Measurements from ENCODE around the gene CACNA2D2. TPM values are rescaled to one million over a fixed set of nuclear protein-coding genes. Genes with fewer than 3 reads are reported as not detected.

Gene CACNA2D2
- total RNA-seq, 1 experiment from 2014 or later, result not detected

- H3K36me3 ChIP-seq (ENCODE audit: low read depth), result no peaks in the 10 kb centered on the region
- no peak overlapping the region for H3K4me3 ChIP-seq
- no peak overlapping the region for H3K27ac ChIP-seq
- no peaks in the 10 kb centered on the region for H4K20me1 ChIP-seq (ENCODE audit: insufficient read depth)
- ChIA-PET CTCF (no interaction called here), POLR2A (ENCODE audit: unreplicated experiment) (interaction anchor here (0.5 kb wide), 1 partner anchor 111 kb away, joined by 3 read pairs; no protein-coding TSS in a partner anchor)
- TF ChIP-seq EZH2 (IDR thresholded peaks at IDR 0.05; ENCODE audit: low read depth) (no peak), CTCF (conservative IDR thresholded peaks at IDR 0.05) (no peak)
- H3K4me1 ChIP-seq (replicated peaks; ENCODE audit: insufficient read depth), result no peaks in the 10 kb centered on the region
- no peaks in the 10 kb centered on the region for H3K79me2 ChIP-seq (ENCODE audit: low read depth)
- H3K4me2 ChIP-seq, result no peak overlapping the region
- H3F3A ChIP-seq (ENCODE audit: insufficient read depth, low read depth), result no peaks in the 10 kb centered on the region
- intact Hi-C loops (cut with micrococcal nuclease; ENCODE audit: unreplicated experiment), result no loop called here
- BruUV-seq (replicated peaks), result no TSS peak
- no peaks in the 10 kb centered on the region for H3K9me3 ChIP-seq (ENCODE audit: insufficient read depth, low read depth)
- no peaks in the 10 kb centered on the region for H3K9me2 ChIP-seq (ENCODE audit: insufficient read depth)
- DNase-seq, result no peak
- peaks cover 61% of the 10 kb centered on the region for H3K27me3 ChIP-seq (ENCODE audit: insufficient read depth, low read depth)
- no peak overlapping the region for H2AFZ ChIP-seq
These were observed 34.1 kb upstream of the CACNA2D2 start for GRCh38 chr3:50537421-50538129.

GRCh38 chr3:50536471-50537180, 33.2 kb upstream of the CACNA2D2 start:
- H3F3A ChIP-seq (ENCODE audit: insufficient read depth, low read depth), result no peaks in the 10 kb centered on the region
- no peak for DNase-seq
- ChIA-PET POLR2A (ENCODE audit: unreplicated experiment) (interaction anchor here (0.5 kb wide), 1 partner anchor 110 kb away, joined by 3 read pairs; no protein-coding TSS in a partner anchor), CTCF (no interaction called here)
- no peaks in the 10 kb centered on the region for H3K9me3 ChIP-seq (ENCODE audit: insufficient read depth, low read depth)
- peaks cover 68% of the 10 kb centered on the region for H3K27me3 ChIP-seq (ENCODE audit: insufficient read depth, low read depth)
- H2AFZ ChIP-seq, result no peak overlapping the region
- no peaks in the 10 kb centered on the region for H3K4me1 ChIP-seq (replicated peaks; ENCODE audit: insufficient read depth)
- no TSS peak for BruUV-seq (replicated peaks)
- no peak overlapping the region for H3K4me3 ChIP-seq
- TF ChIP-seq EZH2 (IDR thresholded peaks at IDR 0.05; ENCODE audit: low read depth), result no peak
- TF ChIP-seq CTCF (conservative IDR thresholded peaks at IDR 0.05), result no peak
- intact Hi-C loops (cut with micrococcal nuclease; ENCODE audit: unreplicated experiment), result no loop called here
- H4K20me1 ChIP-seq (ENCODE audit: insufficient read depth), result no peaks in the 10 kb centered on the region
- H3K4me2 ChIP-seq, result no peak overlapping the region
- H3K27ac ChIP-seq, result no peak overlapping the region
- no peaks in the 10 kb centered on the region for H3K36me3 ChIP-seq (ENCODE audit: low read depth)
- H3K9me2 ChIP-seq (ENCODE audit: insufficient read depth), result no peaks in the 10 kb centered on the region
- H3K79me2 ChIP-seq (ENCODE audit: low read depth), result no peaks in the 10 kb centered on the region

- H3K9me3 ChIP-seq (ENCODE audit: insufficient read depth, low read depth), result no peaks in the 10 kb centered on the region
- H3K79me2 ChIP-seq (ENCODE audit: low read depth), result no peaks in the 10 kb centered on the region
- no TSS peak for BruUV-seq (replicated peaks)
- no peak for DNase-seq
- no peak overlapping the region for H3K4me3 ChIP-seq
- H3K27me3 ChIP-seq (ENCODE audit: insufficient read depth, low read depth), result peaks cover 74% of the 10 kb centered on the region
- POLR2A ChIA-PET (ENCODE audit: unreplicated experiment), result no interaction called here
- no peak for TF ChIP-seq CTCF (conservative IDR thresholded peaks at IDR 0.05)
- no peak for TF ChIP-seq EZH2 (IDR thresholded peaks at IDR 0.05; ENCODE audit: low read depth)
- no peak overlapping the region for H3K4me2 ChIP-seq
- no peaks in the 10 kb centered on the region for H3K4me1 ChIP-seq (replicated peaks; ENCODE audit: insufficient read depth)
- no peak overlapping the region for H3K27ac ChIP-seq
- no peaks in the 10 kb centered on the region for H3K36me3 ChIP-seq (ENCODE audit: low read depth)
- intact Hi-C loops (cut with micrococcal nuclease; ENCODE audit: unreplicated experiment), result no loop called here
- no peaks in the 10 kb centered on the region for H4K20me1 ChIP-seq (ENCODE audit: insufficient read depth)
- no peaks in the 10 kb centered on the region for H3K9me2 ChIP-seq (ENCODE audit: insufficient read depth)
- CTCF ChIA-PET, result no interaction called here
- no peaks in the 10 kb centered on the region for H3F3A ChIP-seq (ENCODE audit: insufficient read depth, low read depth)
- no peak overlapping the region for H2AFZ ChIP-seq
These were observed 31.4 kb upstream of the CACNA2D2 start for GRCh38 chr3:50534681-50535330.

All from PC-9 (cell line).